IgD-negative memory B cell (primary cell): ENCODE data around the gene TMEM125. TPM values are rescaled to one million over a fixed set of nuclear protein-coding genes. Genes with fewer than 3 reads are reported as not detected.

Experiments used
- H3K27ac Mint-ChIP-seq, 3 donors: one replicate each; pipeline ENCODE4 v1.8.0; 2020 to 2022; ENCODE audit warnings: mild to moderate bottlenecking in 3 of 3, mixed read lengths in 3 of 3, moderate library complexity in 1 of 3
- H3K27me3 Mint-ChIP-seq: one replicate; pipeline ENCODE4 v1.8.0; 2021; ENCODE audit warnings: mixed read lengths
- H3K36me3 Mint-ChIP-seq: one replicate; pipeline ENCODE4 v1.8.0; 2020; ENCODE audit warnings: mild to moderate bottlenecking, mixed read lengths
- H3K4me1 Mint-ChIP-seq, 3 donors: one replicate each; pipeline ENCODE4 v1.8.0; 2020 to 2022; ENCODE audit warnings: mixed read lengths in 3 of 3, mild to moderate bottlenecking in 1 of 3
- H3K4me3 Mint-ChIP-seq, 4 donors: one replicate each; pipeline ENCODE4 v1.8.0; 2020 to 2022; ENCODE audit warnings: mild to moderate bottlenecking in 4 of 4, mixed read lengths in 4 of 4, moderate library complexity in 3 of 4
- H3K9me3 Mint-ChIP-seq, 3 donors: one replicate each; pipeline ENCODE4 v1.8.0; 2020 to 2021; ENCODE audit warnings: mixed read lengths in 3 of 3, mild to moderate bottlenecking in 1 of 3
- polyA plus RNA-seq: library from polyadenylated mRNA; unstranded; fragments of 300-500 nt; fragmentation: Illumina TruSeq; gene quantifications from one replicate; pipeline ENCODE4 v1.2.3, GENCODE V29; 2021

The TMEM125 gene
- polyA plus RNA-seq, 1 donor from 2014 or later = not detected

DNA sequence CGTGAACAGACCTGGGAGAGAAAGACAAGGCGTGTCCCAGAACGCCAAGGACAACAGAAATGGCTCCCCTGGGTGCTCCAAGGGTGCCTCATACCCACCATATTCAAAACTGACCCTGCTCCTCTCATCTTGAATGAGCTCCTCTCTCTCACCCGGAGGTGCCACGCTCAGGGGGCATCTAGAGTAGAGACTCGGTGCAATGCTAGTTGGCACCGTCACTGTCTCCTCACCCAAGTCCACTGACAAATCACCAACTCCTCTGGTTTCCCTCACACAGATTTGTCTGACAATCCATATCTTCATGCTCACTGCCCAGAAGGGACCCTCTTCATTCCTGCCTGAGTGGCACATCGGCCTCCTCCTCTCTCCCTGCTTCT, 5.0 kb downstream of the TMEM125 start:
- Mint-ChIP-seq H3K4me3 (peak overlapping the region in 1 of 4 donors; percentile 45), H3K27me3 (peaks cover 21% of the 10 kb centered on the region), H3K4me1 (peaks cover 0 to 14% (median 7%) of the 10 kb centered on the region in 3 donors), H3K36me3 (no peaks in the 10 kb centered on the region), H3K27ac (no peak overlapping the region), H3K9me3 (peaks cover 0 to 2% (median 0%) of the 10 kb centered on the region in 3 donors)

DNA sequence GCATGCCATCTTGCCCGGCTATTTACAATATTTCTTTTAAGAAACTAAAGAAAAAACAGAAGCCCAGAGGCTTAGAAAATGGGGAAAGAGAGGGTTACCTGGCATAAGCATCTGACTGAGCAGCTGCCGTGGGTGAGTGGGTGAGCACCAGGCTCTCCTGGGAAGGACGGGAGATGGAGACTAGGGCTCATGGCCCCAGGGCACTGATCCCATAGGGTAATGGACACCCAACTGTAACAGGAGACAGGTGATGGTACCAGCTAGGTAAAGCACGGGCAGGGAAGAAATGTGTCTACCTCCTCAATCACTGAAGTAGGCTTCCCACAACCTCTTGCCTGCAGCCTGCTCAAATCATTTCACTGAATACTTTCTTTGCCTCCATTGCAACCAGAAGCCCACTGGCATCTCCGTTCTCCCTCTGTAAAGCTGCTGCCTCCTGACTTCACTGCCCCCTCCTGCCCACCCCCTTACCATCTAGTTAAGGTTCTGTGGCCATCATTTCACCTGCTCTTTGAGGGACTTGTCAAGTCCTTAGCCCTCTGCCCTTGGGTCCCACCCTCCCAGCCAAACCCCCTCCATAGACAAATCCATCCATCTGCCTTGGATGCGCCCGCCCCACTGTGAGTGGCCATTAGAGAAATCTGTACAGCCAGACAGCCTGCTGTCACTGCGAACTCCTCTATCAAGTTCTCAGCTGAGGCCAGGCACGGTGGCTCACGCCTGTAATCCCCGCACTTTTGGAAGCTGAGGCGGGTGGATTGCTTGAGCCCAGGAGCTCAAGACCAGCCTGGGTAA, 6.2 kb downstream of the TMEM125 start:
- Mint-ChIP-seq H3K9me3 (peaks cover 0 to 6% (median 0%) of the 10 kb centered on the region in 3 donors), H3K4me1 (peaks cover 0 to 10% (median 5%) of the 10 kb centered on the region in 3 donors), H3K36me3 (peaks cover 2% of the 10 kb centered on the region), H3K27ac (peak overlapping the region in 1 of 3 donors; percentile 89), H3K4me3 (no peak overlapping the region), H3K27me3 (peaks cover 14% of the 10 kb centered on the region)

DNA sequence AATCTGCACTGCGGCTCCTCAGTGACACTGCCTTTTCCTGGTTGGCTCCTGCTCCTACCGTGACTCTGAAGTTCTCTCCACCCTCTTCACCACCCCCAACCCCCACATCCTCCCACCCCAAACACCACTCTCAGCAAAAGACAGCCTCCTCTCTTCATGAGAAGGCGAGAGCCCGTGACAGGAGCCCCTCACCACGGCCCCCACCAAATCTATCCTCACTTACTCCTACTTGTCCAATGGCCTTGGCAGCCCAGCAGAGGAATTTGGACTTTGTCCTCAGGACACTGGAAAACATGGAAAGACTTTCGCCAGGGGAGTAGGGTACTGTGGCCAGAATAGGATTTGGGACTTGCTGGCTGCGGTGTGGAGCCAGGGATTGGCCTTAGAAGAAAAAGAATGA, 6.9 kb downstream of the TMEM125 start:
- peaks cover 0 to 5% (median 0%) of the 10 kb centered on the region in 3 donors for H3K9me3 Mint-ChIP-seq
- peaks cover 0 to 8% (median 5%) of the 10 kb centered on the region in 3 donors for H3K4me1 Mint-ChIP-seq
- peak overlapping the region in 1 of 3 donors; percentile 89 for H3K27ac Mint-ChIP-seq
- H3K36me3 Mint-ChIP-seq = peaks cover 2% of the 10 kb centered on the region
- peaks cover 8% of the 10 kb centered on the region for H3K27me3 Mint-ChIP-seq
- no peak overlapping the region for H3K4me3 Mint-ChIP-seq

DNA sequence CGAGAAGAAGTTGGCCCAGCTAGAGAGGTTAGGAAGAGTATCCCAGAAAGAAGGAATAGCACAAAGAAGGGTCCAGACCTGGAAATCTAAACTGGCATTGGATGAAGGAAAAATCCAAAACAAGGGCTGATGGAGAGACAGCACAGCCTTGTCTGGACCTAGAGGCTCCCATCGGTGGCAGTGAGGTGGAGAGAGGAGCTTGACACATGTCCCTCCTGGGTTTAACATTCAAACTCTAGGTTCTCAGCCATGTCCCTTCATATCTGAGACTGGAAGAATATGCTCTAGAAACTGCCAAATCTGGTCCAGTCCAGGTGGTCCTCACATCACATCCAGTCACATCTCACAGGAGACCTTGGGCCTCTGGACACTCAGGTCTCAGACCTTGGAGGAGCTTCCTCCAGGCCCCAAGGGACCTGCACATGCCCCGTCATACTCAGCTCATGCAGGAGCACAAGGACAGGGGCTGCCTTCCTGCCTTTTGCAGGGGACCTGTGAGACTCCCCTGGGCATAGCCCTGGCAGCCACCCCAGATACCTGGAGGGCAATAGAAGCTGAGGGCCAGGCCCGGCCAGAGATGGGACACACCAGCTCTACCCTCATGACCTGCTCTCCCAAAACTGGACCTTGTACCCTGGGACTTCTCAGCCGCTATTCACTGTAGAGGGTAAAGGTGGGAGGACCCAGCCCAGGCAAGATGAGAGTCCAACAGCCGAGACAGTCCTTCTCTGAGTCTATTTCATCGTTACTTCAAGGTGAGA, 7.5 kb downstream of the TMEM125 start:
- peaks cover 6% of the 10 kb centered on the region for H3K27me3 Mint-ChIP-seq
- peaks cover 0 to 5% (median 0%) of the 10 kb centered on the region in 3 donors for H3K9me3 Mint-ChIP-seq
- H3K36me3 Mint-ChIP-seq = peaks cover 2% of the 10 kb centered on the region
- H3K4me3 Mint-ChIP-seq = no peak overlapping the region
- H3K27ac Mint-ChIP-seq = no peak overlapping the region
- H3K4me1 Mint-ChIP-seq = peaks cover 0 to 8% (median 5%) of the 10 kb centered on the region in 3 donors

DNA sequence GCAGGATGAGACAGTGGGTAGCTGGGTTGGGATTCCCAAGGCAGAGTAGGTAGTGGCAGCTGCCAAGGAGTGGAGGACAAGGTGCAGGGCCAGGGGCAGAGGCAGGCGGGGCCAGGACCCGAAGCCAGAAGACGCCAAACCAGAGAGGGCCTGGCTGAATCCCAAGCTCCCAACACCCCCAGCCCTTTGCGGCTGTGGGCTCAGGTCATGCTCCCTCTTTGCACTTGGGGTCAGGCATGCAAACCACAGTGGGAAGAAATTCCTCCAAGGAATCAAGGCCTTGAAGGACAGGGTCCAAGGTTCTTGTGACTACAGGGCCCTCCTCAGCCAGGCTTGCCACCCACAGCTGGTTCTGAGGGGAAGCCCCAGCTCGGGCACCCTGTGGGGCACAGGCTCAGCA, 9.4 kb downstream of the TMEM125 start:
- H3K27me3 Mint-ChIP-seq = peaks cover 6% of the 10 kb centered on the region
- peaks cover 2% of the 10 kb centered on the region for H3K36me3 Mint-ChIP-seq
- H3K27ac Mint-ChIP-seq = no peak overlapping the region
- peaks cover 0 to 8% (median 5%) of the 10 kb centered on the region in 3 donors for H3K4me1 Mint-ChIP-seq
- no peak overlapping the region for H3K4me3 Mint-ChIP-seq
- H3K9me3 Mint-ChIP-seq = peaks cover 0 to 5% (median 0%) of the 10 kb centered on the region in 3 donors

DNA sequence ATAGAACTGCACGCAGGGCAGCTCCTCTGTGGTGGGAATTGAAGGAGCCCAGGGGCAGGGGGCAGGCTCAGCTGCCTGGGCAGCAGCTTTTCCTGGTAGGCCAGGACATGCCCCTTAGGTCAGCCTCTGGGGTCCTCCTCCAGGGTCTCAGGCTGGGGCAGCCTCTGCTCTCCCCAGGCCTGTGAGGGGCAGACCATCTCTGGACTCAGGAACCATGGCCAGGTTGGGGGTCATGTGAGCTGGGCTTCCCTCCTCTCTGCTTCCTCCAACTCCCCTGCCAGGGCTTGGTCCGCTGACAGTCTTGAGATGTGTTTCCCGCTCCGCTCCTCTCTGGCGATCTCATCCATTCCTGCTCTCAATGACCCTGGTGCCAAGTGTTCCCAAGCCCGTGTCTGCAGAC, 9.9 kb downstream of the TMEM125 start:
- H3K27ac Mint-ChIP-seq = no peak overlapping the region
- peaks cover 0 to 5% (median 0%) of the 10 kb centered on the region in 3 donors for H3K9me3 Mint-ChIP-seq
- no peak overlapping the region for H3K4me3 Mint-ChIP-seq
- peaks cover 0 to 4% (median 2%) of the 10 kb centered on the region in 3 donors for H3K4me1 Mint-ChIP-seq
- peaks cover 6% of the 10 kb centered on the region for H3K27me3 Mint-ChIP-seq
- H3K36me3 Mint-ChIP-seq = peaks cover 2% of the 10 kb centered on the region

DNA sequence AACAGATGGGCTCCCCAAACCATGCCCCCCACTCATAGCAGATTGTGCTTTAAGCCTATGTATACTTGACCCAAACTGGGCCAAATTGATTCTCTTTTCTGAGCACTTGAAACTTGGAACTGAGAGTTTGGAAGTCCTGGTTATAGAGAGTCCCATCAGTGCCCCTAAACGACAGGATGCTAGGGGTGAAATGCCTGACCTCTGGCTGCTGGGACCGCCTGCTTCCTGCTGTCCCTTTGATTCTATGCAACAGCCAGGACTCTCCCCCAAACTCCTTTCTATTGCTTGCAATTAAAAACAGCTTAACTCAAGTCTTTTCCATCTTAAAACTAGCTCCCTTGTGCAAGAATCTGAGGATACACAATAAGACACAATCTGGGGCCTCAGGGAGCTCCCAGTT, 10.9 kb downstream of the TMEM125 start:
- peaks cover 0 to 5% (median 0%) of the 10 kb centered on the region in 3 donors for H3K9me3 Mint-ChIP-seq
- H3K27ac Mint-ChIP-seq = no peak overlapping the region
- peaks cover 2% of the 10 kb centered on the region for H3K36me3 Mint-ChIP-seq
- H3K4me3 Mint-ChIP-seq = no peak overlapping the region
- peaks cover 6% of the 10 kb centered on the region for H3K27me3 Mint-ChIP-seq
- no peaks in the 10 kb centered on the region for H3K4me1 Mint-ChIP-seq

DNA sequence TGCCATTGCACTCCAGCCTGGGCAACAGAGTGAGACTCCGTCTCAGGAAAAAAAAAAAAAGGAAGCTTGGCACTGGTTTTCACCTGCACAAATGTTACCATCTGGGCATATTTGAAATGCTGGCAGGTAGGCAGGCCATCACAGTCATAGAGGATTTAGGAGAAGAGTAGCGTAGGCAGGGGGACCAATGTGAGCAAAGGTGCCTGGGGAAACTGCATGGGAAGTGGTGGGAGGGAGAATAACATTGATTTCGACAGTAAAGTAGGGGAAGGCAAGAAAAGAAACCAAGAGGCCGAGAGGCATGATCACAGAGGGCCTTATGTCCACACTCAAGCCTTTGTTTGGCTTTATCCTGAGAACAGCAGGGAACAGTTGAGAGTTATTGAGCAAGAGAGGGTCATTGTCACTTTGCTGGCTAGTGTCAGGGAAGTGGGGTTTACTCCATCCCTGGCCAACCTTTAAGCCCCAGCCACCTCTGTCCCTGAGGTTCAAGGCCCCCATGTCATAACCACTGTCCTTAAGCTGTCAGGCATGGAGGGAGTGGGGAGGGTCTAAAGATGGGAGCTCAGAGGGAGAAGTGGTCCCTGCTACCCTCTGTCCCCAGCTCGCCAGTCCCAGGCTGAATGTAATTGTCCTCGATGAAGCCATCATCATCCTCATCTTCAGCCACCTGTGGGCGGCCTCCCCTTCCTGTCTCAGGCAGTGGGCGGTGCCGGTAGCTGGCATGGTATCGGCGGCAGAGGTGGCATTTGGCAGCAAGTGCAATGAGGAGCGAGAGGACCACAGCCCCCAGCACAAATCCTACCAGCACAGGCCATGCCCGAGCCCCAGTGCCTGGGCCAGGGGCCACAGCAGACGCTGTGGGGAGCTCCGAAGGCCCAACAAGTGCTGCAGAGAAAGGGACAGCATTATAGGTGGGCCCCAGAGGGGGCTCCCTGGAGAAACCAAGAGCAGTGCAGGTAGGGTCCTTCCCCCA, 12.7 kb downstream of the TMEM125 start:
- Mint-ChIP-seq H3K27ac (peak overlapping the region in 1 of 3 donors; percentile 5), H3K4me1 (no peaks in the 10 kb centered on the region), H3K36me3 (peaks cover 5% of the 10 kb centered on the region), H3K27me3 (peaks cover 2% of the 10 kb centered on the region), H3K9me3 (peaks cover 0 to 5% (median 0%) of the 10 kb centered on the region in 3 donors), H3K4me3 (no peak overlapping the region)

DNA sequence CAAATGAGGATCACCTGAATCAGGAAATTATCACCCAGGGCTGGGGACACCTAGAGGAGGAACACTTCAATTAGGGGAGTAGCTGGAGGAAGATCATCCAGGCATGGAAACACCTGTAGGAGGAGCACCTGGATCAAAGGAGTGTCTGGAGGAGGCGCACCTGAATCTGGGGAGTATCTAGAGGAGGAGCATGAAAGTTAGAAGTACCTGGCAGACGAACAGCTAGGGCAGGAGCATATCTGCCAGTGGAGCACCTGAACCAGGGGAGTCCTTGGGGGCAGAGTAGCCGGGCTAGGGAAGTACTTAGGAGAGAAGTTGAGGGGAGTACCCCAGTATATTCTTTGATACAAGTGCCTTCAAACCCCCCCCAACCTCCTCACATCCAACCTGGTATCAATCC, 14.3 kb downstream of the TMEM125 start:
- H3K4me1 Mint-ChIP-seq = no peaks in the 10 kb centered on the region
- H3K9me3 Mint-ChIP-seq = peaks cover 0 to 5% (median 0%) of the 10 kb centered on the region in 3 donors
- H3K27me3 Mint-ChIP-seq = no peaks in the 10 kb centered on the region
- H3K4me3 Mint-ChIP-seq = no peak overlapping the region
- peak overlapping the region in 1 of 3 donors; percentile 32 for H3K27ac Mint-ChIP-seq
- peaks cover 5% of the 10 kb centered on the region for H3K36me3 Mint-ChIP-seq

DNA sequence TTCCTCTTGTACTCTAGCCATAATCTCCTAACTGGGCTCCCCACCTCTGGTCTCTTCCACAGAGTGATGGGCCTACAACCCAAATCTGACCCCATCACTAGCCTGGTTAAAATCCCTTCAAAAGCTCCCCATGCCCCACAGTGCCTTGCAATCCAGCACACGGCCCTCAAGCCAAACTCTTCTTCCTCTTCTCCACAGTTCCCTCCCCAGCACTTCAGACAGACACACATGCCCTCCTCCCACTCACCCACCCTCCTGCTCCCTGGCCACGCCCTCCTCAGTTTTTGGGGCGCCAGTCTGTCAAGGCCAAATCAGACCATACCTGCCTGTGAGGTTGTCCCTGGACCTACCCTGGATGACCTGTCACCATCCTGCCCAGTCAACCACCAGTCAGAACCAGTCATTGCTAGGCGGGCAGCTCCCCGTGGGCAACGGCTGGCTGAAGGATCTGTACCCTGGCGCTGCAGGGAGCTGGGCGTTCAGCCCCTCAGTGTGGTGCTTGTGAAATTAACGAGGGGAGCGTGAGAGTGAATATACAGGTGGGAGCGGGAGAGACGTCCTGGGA, 14.8 kb downstream of the TMEM125 start:
- Mint-ChIP-seq H3K27ac (peak overlapping the region in 1 of 3 donors; percentile 32), H3K27me3 (no peaks in the 10 kb centered on the region)

DNA sequence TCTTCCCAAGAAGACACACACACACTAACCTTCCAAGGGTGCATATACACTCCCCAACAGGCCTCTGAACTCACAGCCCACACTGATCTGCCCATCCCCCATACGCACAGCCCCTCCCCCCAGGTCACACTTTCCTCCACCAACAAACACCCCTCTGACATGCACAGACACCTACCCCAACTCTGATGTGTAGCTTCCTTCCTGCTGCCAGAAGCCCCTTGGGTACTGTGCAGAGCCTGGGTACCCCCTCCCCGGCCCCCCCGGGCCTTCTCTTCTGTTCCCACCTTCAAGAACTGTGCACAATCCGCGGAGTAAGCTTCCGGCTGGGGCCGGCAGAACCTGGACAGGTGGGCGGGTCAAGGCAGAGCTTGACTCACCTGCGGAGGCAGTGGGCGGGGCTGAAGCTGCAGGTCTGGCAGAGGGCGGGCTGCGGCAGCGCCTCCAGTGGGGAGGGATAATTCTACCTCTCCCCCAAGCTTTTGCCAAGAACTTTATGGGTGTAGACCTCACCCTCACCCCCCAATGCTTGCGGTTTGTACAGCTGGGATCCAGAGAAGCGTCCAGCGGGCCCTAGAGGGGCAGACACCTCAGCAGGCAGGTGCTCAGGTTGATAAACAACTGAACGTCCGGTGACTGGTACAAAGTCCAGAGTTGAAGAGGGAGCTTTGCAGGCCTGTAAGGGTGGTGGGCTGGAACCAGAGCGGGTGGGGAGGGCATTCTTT, 15.6 kb downstream of the TMEM125 start, which contains the start of gene C1orf210:
Gene C1orf210 (minus strand): TSS at position 313 of the 722 bp plus-strand sequence. CDS start 2,311 bp downstream, outside the sequence.
- H3K9me3 Mint-ChIP-seq = peaks cover 0 to under 1% (median 0%) of the 10 kb centered on the region in 3 donors
- H3K27ac Mint-ChIP-seq = peak within 1 kb of the TSS in 1 of 3 donors; percentile 32
- no peaks in the 10 kb centered on the region for H3K27me3 Mint-ChIP-seq
- peaks cover 3% of the 10 kb centered on the region for H3K36me3 Mint-ChIP-seq
- H3K4me3 Mint-ChIP-seq = peak within 1 kb of the TSS in 1 of 4 donors; percentile 17
- H3K4me1 Mint-ChIP-seq = no peaks in the 10 kb centered on the region

More for the DNA sequence above, 14.8 kb downstream of the TMEM125 start:
- Mint-ChIP-seq H3K9me3 (peaks cover 0 to 5% (median 0%) of the 10 kb centered on the region in 3 donors), H3K36me3 (peaks cover 5% of the 10 kb centered on the region), H3K4me3 (no peak overlapping the region), H3K4me1 (no peaks in the 10 kb centered on the region)

DNA sequence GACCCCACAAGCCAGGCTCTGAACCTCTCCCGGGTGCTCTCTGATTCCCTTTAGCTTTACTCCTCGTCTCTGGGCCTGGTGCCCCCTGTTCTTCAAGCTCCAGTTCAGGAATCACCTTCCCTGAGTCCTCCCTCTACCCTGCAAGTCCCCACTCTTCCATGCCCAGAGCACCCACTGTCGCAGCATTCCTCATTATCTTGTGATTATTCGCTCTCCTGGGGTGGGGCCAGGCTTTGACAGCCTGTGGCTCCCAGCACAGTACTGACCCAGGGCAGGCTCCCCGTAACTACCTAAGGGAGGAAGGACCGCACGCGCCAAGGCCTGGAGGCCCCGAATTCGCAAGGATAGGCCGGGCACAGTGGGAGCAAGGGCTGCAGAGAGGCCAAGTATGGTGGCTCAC, 16.3 kb downstream of the TMEM125 start:
- peaks cover 3% of the 10 kb centered on the region for H3K36me3 Mint-ChIP-seq
- H3K4me3 Mint-ChIP-seq = no peak overlapping the region
- no peak overlapping the region for H3K27ac Mint-ChIP-seq
- no peaks in the 10 kb centered on the region for H3K27me3 Mint-ChIP-seq
- no peaks in the 10 kb centered on the region for H3K4me1 Mint-ChIP-seq
- H3K9me3 Mint-ChIP-seq = no peaks in the 10 kb centered on the region

DNA sequence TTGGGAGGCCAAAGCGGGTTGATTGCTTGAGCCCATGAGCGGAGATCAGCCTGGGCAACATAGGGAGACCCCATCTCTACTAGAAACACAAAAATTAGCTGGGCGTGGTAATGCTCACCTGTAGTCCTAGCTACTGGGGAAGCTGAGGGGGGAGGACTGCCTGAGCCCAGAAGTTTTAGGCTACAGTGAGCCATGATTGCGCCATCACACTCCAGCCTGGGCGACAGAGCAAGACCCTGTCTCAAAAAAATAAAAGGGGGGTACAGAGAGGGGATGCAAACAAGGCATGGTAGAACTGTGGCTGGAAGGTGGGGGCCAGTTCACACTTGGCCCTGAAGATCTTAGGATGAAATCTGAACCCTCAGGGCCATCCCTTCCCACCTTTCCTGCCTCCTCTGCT, 16.8 kb downstream of the TMEM125 start:
- no peak overlapping the region for H3K27ac Mint-ChIP-seq
- H3K4me3 Mint-ChIP-seq = no peak overlapping the region
- no peaks in the 10 kb centered on the region for H3K9me3 Mint-ChIP-seq
- H3K27me3 Mint-ChIP-seq = no peaks in the 10 kb centered on the region
- H3K36me3 Mint-ChIP-seq = peaks cover 3% of the 10 kb centered on the region
- H3K4me1 Mint-ChIP-seq = no peaks in the 10 kb centered on the region
